Measurements from ENCODE around the gene SLC35C1. TPM values are rescaled to one million over a fixed set of nuclear protein-coding genes. Genes with fewer than 3 reads are reported as not detected.

The SLC35C1 gene
- total and polyA plus RNA-seq, 2 of the 13 experiments (the other 11 are each of a cell fraction or from before 2014, with no cell fraction given): 2.9 to 7.0 TPM

DNA sequence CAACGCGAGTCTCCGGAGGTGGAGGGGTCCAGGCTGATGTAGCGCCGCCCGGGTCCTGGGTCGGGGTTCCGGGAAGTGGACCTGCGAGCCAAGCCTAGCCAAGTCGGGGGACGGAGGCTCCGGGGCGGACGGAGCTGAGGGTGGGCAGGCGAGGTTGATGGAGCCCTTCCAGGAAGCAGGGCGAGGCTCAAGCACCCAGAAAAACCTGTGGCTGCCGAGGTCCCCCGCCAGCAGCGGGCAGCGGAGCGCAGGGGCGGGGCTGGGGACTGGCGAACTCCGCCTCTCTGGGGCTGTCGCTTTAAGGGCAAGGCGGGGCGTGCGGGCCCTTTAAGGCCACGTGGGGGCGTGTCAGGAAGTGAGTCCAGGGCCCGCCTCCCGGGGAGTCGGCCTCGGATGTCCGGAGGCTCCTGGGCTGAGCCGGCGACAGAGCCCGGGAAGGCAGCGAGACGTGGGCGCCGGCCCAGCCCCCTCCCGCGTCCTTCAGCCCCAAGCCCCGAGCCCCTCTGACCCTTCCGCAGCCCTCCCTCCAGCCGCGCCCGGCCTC lies at the start of gene SLC35C1 (continued):
- TF ChIP-seq, protein P1, sequence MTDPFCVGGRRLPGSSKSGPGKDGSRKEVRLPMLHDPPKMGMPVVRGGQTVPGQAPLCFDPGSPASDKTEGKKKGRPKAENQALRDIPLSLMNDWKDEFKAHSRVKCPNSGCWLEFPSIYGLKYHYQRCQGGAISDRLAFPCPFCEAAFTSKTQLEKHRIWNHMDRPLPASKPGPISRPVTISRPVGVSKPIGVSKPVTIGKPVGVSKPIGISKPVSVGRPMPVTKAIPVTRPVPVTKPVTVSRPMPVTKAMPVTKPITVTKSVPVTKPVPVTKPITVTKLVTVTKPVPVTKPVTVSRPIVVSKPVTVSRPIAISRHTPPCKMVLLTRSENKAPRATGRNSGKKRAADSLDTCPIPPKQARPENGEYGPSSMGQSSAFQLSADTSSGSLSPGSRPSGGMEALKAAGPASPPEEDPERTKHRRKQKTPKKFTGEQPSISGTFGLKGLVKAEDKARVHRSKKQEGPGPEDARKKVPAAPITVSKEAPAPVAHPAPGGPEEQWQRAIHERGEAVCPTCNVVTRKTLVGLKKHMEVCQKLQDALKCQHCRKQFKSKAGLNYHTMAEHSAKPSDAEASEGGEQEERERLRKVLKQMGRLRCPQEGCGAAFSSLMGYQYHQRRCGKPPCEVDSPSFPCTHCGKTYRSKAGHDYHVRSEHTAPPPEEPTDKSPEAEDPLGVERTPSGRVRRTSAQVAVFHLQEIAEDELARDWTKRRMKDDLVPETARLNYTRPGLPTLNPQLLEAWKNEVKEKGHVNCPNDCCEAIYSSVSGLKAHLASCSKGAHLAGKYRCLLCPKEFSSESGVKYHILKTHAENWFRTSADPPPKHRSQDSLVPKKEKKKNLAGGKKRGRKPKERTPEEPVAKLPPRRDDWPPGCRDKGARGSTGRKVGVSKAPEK (CRISPR knock-in tag; IDR thresholded peaks at IDR 0.05; ENCODE audit: borderline replicate concordance): no peak
- TF ChIP-seq REPIN1 (CRISPR knock-in tag; IDR thresholded peaks at IDR 0.05; ENCODE audit: borderline replicate concordance, low read depth): 0 out of 2 replicates have a peak, but pooled peaks have one; percentile 3
- TF ChIP-seq HNRNPK (IDR thresholded peaks at IDR 0.05; ENCODE audit: low read depth, low read length, poor library complexity, severe bottlenecking): peak; percentile 95
- peak; percentile 91 for TF ChIP-seq DR1 (CRISPR knock-in tag; IDR thresholded peaks at IDR 0.05)
- no peak for TF ChIP-seq ZNF660 (CRISPR knock-in tag; IDR thresholded peaks at IDR 0.05; ENCODE audit: borderline replicate concordance, low read depth)
- no peak for TF ChIP-seq RFX5 (IDR thresholded peaks at IDR 0.05; ENCODE audit: low read depth, low read length)
- 0 out of 2 replicates have a peak, but pooled peaks have one; percentile 26 for TF ChIP-seq PPARG (CRISPR knock-in tag; conservative IDR thresholded peaks at IDR 0.05)
- no peak for TF ChIP-seq SIX1 (CRISPR knock-in tag; IDR thresholded peaks at IDR 0.05; ENCODE audit: borderline replicate concordance)
- no peak for TF ChIP-seq SMC3 (IDR thresholded peaks at IDR 0.05; ENCODE audit: low read length)
- TF ChIP-seq ZNF724P (CRISPR knock-in tag; IDR thresholded peaks at IDR 0.05; ENCODE audit: borderline replicate concordance): 0 out of 2 replicates have a peak, but pooled peaks have one; percentile 60
- 0 out of 2 replicates have a peak, but pooled peaks have one; percentile 42 for TF ChIP-seq KDM3A (CRISPR knock-in tag; IDR thresholded peaks at IDR 0.05; ENCODE audit: low read depth)
- TF ChIP-seq PHB2 (IDR thresholded peaks at IDR 0.05; ENCODE audit: partially characterized antibody): no peak
- TF ChIP-seq TCF12 (IDR thresholded peaks at IDR 0.05): no peak
- no peak for TF ChIP-seq TCF12 (CRISPR knock-in tag; IDR thresholded peaks at IDR 0.05)
- TF ChIP-seq, protein P2, sequence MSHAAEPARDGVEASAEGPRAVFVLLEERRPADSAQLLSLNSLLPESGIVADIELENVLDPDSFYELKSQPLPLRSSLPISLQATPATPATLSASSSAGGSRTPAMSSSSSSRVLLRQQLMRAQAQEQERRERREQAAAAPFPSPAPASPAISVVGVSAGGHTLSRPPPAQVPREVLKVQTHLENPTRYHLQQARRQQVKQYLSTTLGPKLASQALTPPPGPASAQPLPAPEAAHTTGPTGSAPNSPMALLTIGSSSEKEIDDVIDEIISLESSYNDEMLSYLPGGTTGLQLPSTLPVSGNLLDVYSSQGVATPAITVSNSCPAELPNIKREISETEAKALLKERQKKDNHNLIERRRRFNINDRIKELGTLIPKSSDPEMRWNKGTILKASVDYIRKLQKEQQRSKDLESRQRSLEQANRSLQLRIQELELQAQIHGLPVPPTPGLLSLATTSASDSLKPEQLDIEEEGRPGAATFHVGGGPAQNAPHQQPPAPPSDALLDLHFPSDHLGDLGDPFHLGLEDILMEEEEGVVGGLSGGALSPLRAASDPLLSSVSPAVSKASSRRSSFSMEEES (CRISPR knock-in tag; IDR thresholded peaks at IDR 0.05): no peak
- TF ChIP-seq ZNF670 (CRISPR knock-in tag; IDR thresholded peaks at IDR 0.05; ENCODE audit: borderline replicate concordance): 0 out of 2 replicates have a peak, but pooled peaks have one; percentile 42
- TF ChIP-seq KLF13 (CRISPR knock-in tag; IDR thresholded peaks at IDR 0.05): no peak
- TF ChIP-seq, protein P3, sequence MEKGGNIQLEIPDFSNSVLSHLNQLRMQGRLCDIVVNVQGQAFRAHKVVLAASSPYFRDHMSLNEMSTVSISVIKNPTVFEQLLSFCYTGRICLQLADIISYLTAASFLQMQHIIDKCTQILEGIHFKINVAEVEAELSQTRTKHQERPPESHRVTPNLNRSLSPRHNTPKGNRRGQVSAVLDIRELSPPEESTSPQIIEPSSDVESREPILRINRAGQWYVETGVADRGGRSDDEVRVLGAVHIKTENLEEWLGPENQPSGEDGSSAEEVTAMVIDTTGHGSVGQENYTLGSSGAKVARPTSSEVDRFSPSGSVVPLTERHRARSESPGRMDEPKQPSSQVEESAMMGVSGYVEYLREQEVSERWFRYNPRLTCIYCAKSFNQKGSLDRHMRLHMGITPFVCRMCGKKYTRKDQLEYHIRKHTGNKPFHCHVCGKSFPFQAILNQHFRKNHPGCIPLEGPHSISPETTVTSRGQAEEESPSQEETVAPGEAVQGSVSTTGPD (CRISPR knock-in tag; IDR thresholded peaks at IDR 0.05): no peak
- TF ChIP-seq NAIF1 (CRISPR knock-in tag; IDR thresholded peaks at IDR 0.05; ENCODE audit: borderline replicate concordance): no peak
- TF ChIP-seq, protein P4, sequence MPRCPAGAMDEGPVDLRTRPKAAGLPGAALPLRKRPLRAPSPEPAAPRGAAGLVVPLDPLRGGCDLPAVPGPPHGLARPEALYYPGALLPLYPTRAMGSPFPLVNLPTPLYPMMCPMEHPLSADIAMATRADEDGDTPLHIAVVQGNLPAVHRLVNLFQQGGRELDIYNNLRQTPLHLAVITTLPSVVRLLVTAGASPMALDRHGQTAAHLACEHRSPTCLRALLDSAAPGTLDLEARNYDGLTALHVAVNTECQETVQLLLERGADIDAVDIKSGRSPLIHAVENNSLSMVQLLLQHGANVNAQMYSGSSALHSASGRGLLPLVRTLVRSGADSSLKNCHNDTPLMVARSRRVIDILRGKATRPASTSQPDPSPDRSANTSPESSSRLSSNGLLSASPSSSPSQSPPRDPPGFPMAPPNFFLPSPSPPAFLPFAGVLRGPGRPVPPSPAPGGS (CRISPR knock-in tag; IDR thresholded peaks at IDR 0.05): no peak
- no peak for TF ChIP-seq GTF3A (CRISPR knock-in tag; conservative IDR thresholded peaks at IDR 0.05)
- TF ChIP-seq ZFYVE20 (CRISPR knock-in tag; IDR thresholded peaks at IDR 0.05; ENCODE audit: borderline replicate concordance, low read depth): no peak
- no peak for TF ChIP-seq PAWR (CRISPR knock-in tag; IDR thresholded peaks at IDR 0.05; ENCODE audit: borderline replicate concordance)
- peak; percentile 55 for TF ChIP-seq FOXK1 (CRISPR knock-in tag; IDR thresholded peaks at IDR 0.05; ENCODE audit: borderline replicate concordance, low read depth)

Measured in HepG2 (cell line).